Testis (tissue), 2 donors: ENCODE measurements around the gene CABCOCO1.

ENCODE experiments used
- CTCF ChIP-seq, 3 experiments: fragments of 450-650 bp in 2 of 3; fragments of 200-600 bp in 1 of 3; sonication (generic) in 1 of 3; IDR thresholded peaks; one replicate each; pipeline ENCODE4 v1.5.1; 2016 to 2019; ENCODE audit warnings: antibody characterized with exemption in 3 of 3, mild to moderate bottlenecking in 2 of 3, moderate library complexity in 1 of 3
- POLR2A ChIP-seq: fragments of 450-650 bp; IDR thresholded peaks from one replicate; pipeline ENCODE4 v1.6.1; 2017; ENCODE audit warnings: antibody characterized with exemption, mild to moderate bottlenecking, moderate library complexity

DNA sequence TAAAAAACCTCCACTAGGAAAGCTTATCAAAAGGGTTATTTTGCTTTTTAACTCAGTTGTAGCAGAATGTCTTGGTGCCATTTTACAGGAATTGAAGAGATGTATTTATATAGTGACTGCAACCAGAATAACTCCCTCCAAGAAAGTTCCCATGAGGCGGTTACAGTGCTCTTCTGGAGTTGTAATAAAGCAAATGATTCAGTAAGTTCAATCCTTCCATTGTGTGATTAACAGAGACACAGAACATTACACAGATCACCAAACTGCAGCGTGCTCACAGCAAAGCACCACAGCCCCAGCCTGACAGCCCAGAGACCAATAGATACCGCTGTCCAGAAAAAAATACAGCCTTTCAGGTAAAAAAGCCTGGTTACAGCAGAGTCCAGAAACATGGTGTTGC, 21.9 kb upstream of the CABCOCO1 start:
- no peak for TF ChIP-seq CTCF (IDR thresholded peaks at IDR 0.05)
- no peak for TF ChIP-seq POLR2A
